Stimulated activated CD4-positive, alpha-beta T cell treated with anti-CD3 and anti-CD28 coated beads, Interleukin-12 subunit alpha, Interleukin-12 subunit beta, amount 100 ng/mL, for 4 hours (primary cell): ENCODE measurements around the gene TSPYL1.
"Not testable (repeated sequence)": the region's sequence is repeated elsewhere in the genome, so short reads cannot be mapped to it uniquely, and the experiment has no call there.

ENCODE experiments used
- DNase-seq: peaks from one replicate; pipeline ENCODE4 v3.0.0-alpha.2; 2020

TSPYL1 gene

DNA sequence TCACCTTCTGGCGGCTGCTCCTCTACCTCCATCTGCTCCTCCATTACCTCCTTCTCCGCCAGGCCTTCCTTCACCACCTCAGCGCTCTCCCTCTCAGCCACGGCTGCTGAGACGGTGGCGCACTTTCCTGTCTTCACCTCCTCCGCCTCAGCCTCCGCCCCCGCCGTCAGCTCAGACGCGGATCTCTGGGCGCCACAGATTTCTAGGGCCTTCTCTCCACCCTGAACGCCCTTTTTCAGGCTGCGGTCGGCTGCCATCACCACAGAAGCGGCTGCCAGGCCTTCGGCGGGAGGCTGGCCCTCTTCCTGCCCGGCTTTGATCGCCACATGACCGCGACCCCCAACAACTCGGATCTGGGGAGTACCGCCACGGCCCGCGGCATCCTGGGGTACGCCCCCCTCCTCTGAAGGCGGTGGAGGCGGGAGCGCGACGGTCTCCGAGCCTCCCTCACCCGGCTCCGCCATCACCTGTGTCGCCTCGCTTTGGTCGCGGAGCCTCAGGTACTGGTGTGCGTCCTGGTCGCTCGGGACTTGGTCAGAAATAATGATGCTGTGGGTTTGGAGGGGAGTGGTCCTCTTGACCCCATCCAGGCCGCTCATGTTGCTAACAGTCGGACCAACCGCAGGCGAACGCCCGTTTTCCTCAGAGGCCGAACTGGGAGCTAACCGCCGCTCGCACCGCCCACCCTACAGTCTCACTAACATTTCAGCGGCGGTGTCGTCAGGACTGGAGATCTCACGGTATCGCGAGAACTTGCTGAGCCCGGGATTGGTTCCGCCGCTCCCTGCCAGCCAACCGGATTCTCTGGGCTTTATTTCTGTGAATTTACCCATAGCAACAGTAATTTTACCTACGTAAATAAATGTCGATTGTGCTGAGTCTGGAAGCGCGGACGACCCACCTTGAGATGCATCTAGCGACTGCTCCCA, at the start of gene TSPYL1:
Gene TSPYL1 (minus strand): TSS at position 699 of the 929 bp plus-strand sequence. CDS start 100 bp downstream, at position 599.
- DNase-seq = peak; percentile 87

DNA sequence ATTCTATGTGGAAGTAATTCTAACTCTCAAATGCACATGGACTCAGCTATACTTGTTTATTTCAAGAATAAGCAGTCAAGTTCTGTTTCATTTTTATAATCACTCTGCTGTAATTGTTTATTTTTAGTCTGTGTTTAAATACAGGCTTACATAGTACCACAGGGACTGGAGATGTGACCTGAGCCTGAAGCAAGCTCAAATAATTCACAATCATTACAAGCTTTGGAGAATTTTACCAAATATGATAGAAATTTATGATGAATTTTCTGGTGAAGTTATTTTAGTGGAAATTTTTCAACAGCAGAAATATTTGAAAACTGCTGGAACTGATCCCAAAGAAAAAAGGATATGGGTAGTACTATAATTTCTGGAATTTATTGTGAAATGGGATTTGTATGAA, 49.4 kb upstream of the TSPYL1 start:
- DNase-seq = no peak

DNA sequence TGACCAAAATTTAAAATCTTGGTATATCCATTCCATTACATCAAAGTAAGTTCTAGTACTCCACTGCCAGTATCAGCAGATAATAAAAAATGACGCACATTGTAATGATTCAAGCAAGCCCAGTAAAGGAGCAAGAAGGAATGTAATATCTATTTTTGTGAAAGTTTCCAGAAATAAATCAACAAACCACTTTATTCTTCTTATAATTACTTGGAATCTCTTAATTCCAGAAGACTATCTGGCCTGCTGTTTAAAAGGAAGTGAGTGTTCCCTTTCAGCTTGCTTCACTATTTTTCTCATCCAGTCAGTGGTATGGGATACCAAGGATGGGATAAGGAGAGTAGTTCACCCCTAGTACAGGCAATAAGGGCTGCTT, 48.8 kb upstream of the TSPYL1 start:
- DNase-seq = no peak

DNA sequence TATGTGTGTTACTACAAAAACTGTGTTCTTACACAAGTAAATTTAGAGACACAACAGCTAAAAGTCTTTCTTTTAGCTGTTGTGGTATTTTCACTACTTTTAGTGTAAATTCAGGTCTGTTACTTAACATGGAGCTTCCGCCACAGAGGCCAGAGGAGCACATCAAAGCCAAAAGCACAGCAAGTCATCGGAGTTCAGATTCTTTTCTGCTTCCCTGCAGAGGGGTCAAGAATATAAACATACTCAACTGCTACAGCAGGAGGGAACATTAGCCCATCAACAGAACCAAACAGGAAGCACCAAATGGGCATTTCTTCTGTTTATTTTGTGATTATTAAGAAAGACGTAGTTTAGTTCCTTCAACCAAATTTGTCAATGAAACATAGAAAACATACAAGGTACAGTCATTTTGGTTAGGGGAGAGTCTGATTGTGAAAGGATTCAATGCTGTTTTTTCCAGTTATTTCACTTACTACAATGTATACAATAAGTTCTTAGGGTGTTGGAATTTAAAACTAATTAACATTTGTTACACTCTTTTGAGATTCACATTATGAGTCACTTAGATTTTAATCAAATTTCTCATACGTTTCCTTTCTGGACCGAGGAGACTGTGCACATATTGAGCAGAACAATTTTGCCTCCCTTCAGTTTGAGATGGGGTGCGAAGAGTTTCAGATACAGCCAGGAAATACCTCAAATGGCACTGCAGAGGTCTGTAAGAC, 48.2 kb upstream of the TSPYL1 start:
- DNase-seq = no peak

DNA sequence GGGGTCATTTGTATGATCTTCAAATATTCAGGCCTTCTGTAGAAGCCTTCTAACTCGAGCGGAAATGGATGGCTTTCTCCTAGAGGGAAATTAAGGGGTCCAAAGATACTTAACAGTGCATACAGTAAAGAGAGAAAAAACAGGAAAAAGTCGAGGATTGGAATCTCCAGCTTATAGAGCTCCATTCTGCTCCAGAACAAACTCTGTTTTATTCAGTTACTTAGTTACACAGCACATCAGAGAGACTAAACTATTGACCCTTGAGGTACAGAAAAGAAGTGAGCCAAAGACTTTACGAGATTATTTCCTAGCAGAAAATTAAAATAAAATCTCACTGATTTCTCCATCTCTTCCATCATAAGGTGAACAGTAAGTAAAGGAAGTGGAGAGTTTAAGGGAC, 47.3 kb upstream of the TSPYL1 start:
- DNase-seq = no peak

DNA sequence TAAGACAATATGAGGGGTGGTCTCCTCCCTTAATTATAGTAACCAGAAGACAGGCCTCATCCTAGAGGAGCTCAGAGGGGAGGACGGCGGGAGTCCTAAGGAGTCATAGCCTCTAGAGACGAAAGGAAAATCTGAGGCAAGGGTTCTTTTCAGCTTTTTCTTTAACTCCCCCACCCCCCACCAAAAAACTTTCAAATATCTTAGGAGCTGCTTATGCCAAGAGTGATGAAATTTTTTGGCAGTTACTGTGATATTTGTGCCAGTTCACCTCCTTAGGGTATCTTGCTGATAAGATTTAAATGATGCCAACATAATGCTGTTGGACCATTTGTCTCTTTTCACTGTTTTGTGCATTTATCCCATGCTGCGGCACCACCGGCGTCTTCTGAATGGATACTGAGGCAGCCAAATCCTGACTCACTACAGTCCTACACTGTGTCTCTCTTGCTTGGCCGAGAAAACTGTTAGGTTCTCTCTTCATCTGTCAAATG, 46.5 kb upstream of the TSPYL1 start:
- DNase-seq = no peak

DNA sequence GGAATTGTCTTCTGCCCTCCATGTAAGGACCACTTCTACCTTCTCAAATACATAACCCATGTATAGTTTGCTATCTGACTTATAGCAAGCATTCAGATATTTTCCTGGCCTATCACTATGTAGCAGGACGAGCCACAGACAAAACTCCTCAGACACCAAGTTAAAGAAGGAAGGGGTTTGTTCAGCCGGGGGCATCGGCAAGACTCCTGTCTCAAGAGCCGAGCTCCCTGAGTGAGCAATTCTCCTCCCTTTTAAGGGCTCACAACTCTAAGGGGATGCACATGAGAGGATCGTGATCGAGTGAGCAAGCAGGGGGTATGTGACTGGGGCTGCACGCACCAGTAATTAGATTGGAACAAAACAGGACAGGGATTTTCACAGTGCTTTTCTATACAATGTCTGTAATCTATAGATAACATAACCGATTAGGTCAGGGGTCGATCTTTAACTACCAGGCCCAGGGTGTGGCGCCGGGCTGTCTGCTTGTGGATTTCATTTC, 46.0 kb upstream of the TSPYL1 start:
- not testable (repeated sequence) for DNase-seq

DNA sequence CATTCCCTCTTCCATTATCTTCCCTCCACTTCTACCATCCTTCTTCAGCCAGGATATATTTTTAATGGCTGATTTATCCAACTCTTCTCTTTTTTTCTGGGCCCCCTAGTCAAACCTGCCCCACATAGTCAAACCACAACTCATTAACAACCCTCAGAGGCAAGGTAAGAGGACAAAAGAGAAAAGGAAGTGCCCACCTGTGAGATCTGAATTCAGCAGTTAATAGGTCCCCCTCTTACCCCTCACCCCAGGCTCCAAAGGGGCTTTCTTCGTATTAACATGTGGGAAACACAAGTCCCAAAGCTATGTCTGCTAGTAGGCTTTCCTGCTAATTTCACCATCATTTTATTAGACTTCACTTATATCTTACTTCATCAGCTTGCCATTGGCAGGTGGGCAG, 44.1 kb upstream of the TSPYL1 start:
- no peak for DNase-seq

DNA sequence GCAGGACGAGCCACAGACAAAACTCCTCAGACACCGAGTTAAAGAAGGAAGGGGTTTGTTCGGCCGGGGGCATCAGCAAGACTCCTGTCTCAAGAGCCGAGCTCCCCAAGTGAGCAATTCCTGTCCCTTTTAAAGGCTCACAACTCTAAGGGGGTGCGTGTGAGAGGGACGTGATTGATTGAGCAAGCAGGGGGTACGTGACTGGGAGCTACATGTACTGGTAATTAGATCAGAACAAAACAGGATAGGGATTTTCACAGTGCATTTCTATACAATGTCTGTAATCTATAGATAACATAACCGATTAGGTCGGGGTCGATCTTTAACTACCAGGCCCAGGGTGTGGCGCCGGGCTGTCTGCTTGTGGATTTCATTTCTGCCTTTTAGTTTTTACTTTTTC, 42.2 kb upstream of the TSPYL1 start:
- DNase-seq = not testable (repeated sequence)

DNA sequence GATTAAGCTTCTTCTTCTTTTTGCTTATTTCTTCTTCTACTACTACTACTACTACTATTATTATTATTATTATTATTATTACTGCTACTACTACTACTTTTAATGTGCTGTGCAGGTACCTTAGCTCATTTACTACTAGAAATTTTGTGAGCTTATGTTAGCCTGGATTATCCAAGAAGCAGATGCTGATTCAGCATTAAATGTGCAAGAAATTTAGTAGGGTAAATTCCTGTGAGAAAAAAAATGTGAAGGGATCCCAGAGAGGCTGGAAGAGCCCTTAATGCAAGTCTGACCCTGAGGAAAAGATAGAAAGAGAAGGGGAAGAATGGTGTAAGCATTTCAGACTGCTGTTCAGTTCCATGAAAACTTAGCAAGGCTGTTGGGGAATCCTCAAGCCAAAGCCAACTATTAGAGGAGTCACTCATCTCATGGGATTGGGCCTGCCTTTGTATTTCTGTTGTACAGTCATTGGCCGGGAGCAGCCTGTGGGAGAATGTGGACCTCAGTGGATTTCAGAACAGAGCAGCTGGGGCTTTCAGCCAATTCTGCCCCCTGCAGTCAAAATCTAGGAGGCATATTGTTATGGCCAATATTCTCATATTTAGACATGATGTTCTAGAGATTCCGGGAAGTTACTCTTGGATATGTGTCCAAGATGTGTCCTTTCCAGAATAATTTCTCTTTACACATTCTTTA, 37.2 kb upstream of the TSPYL1 start:
- no peak for DNase-seq

DNA sequence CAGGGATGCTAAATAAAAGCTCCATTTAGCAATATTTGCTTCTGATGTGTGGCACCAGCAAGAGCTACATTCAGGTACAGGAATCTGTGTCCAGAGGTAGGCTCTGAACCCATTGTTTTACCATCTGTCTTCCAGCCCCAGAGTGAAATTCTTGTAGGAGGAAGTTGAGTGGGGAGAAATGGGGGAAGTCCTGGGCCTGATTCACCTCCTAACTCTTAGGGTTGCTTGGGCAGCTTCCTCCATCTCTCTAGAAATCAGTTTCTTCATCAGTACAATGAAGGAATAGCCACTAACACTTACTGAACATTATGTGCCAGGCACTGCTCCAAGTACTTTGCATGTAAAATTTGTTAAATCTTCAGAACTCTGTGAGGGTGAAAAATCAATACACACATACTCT, 35.1 kb upstream of the TSPYL1 start:
- no peak for DNase-seq

DNA sequence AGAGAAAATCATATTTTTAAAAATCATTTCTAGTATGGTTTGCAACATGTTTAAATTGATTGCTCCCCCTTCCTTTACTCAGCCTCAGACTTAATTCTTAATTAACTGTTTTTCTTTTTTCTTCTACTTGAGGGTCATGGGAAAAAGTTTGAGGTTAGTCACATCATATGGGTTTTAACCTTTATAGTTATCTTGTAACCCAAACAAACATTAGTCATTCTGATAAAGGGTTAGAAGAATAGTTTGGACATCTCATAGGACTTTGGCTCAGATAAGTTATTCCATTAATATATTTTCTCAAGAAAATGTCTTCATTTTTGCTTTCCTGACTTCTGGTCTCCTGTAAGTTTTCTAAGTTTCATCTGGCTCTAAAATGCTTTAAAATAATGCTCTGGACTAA, 34.5 kb upstream of the TSPYL1 start:
- no peak for DNase-seq

DNA sequence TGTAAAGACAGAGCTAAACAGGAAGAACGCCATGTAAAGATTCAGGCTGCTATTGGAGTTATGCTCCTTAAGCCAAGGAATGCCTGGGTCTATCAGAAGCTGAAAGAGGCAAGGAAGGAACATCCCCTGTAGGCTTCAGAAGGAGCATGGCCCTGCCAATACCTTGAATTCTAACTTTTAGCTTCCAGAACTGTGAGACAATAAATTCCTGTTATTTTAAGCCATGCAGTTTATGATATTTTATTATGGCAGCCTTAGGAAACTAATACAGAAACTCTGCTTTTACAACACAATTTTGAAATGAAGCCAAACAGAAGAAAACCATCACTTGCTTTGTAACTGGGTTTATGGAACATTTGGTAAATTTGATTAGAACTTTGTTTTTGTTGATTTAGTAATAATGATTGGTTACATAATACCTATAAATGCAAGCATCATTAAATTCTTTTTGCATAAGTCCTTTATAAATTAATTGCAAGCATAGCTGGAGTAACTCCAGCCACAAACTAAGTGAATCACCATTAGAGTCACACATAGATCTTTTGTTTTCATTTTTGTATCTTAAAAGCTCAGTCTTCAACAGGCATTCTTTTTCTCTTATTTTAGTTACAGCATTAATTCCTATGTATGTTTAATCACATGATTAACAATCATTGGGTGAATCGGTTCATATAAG, 33.5 kb upstream of the TSPYL1 start:
- DNase-seq = no peak

DNA sequence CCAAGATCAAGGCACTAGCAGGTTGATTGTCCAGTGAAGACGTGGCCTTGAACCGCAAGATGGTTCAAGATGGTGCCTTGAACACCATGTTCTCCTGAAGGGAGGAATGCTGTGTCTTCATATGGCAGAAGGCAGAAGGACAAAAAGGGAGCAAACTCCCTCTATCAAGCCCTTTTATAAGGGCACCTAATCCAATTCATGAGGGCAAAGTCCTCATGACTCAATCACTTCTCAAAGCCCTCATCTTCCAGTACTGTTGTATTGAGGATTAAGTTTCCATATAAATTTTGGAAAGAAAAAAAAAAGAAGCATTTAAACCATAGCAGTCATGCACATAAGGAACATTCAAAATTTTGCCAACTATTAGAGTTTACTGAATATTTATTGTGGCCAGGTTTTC, 29.9 kb upstream of the TSPYL1 start:
- DNase-seq = no peak

DNA sequence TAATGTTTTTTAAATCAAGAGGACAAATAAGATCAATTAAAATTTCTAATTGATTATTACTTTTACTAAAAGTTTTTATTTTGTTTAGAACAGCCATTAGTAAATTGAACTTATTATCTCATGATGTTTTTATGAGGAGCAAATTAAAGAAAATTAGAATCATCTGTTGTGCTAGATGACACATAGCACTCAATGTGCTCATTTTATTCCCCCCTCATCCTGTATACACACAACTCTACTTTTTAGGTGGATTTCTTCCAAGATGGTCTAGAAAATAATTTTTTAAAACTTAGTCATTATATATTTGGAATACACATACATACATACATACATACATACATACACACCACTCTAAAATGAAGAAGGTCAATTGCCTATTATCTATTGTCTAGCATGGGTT, 29.3 kb upstream of the TSPYL1 start:
- DNase-seq = no peak

DNA sequence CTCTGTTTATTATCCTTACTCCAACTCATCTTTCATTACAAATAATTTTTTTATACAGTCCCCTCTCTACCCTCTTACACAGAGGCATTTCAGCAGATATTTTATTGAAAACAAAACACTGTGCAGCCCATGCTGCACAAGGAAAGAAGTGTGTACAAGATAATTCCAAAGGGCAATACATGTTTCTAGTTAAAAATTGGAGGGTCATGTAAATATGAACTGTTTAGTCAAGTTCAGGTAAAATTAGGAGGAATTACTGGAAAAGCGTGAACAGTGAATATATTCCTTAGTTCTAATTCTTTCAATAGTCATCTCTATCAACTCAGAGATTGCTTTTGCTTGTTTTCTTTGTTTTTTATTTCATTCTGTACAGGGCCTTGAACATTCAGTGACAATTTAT, 27.9 kb upstream of the TSPYL1 start:
- DNase-seq = no peak

DNA sequence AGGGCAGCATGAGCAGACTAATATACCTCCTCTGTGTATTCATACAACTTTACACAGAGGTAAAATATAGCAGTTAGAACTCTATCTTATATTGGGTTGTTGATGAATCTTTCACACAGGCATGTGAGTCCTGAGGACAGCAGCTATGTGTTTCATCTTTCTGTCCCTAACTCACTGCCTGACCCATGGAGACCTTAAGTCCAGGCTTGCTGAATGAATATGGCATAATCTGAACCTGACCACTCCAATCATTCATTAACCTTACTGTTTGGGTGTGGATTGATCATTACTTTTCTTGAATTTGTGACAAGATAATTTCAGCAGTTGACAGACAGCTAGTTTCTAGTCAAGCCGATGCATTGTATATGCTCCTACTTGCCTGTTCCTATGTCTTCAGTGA, 27.3 kb upstream of the TSPYL1 start:
- DNase-seq = no peak

DNA sequence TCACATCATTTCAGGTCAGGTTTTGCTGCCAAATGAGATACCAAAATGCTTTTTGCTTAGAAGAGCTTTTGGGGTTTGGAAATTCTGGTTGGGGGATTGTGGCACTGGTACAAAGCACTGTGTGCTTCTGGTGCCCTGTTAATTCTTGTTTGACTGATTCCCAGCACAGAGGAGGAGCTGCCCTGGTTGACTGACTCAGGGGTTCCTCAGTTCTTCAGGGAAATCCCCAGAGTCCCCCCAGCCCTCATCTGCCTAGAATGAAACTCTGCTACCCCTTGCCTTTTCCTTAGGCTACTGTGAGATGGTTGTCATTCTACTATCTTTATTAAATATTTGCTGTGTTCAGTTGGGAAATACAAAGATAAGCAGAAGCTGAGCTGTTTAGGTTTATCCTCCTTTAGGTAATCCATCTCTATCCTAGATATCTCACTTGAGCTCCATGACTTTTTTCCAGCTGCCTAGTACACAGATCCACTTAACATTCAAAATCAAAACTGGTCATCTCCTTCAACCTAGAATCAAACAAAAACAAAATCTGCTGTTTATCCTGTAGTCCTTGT, 24.9 kb upstream of the TSPYL1 start:
- no peak for DNase-seq

DNA sequence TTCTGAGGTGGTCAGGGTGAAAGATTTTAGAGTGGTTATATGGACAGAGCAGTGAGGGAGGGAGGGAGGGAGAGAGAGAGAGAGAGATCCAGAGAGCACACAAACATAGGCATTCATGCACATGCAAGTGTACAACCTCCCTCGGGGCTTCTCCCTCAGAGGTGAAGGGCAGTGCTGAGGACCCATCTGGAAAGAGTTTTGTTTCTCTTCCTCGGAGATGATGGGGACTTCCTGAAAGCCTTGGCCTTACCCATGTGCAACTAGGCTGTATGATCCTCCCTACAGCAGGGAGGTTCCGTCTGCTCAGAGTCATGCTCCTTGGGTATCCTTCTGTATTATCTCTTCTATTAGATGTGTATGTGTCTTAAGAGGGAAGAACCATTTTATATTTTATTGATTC, 21.4 kb upstream of the TSPYL1 start:
- DNase-seq = no peak

DNA sequence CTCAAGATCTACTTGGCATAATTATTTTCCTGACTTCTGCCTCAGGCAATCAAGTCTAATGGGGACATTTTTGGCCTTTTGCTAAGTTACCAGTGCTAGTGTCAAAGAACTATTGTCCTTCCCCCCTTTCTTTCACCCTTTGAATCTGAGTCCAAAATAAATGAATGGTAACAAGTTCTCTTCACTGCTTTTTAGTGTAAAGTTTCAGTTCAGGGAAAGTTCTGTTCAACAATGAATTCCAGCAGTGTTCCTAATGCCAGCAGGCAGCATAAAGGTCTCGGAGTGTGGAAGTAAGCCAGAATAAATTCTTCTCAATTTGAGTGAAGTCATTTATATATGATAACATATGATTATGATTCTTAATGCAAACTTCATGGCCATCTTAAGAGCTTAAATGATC, 20.8 kb upstream of the TSPYL1 start:
- no peak for DNase-seq

DNA sequence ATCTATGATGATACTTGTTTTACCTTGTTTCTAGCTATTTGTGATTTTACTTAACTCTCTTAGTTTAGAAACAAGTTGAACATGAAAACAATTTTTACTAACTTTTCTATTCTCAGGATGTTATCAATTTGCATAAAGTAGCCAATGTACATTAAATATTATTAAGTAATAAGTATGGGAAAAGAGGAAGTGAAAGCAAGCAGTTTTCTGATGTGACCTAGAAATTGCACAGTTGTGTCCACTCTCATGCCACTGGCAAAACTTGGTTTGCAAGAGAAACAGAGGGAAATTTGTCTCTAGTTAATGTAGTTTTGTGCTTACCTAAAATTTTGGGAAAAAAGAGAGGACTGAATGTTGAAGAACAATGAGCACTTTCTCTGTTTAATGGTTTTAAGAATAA, 19.2 kb upstream of the TSPYL1 start:
- DNase-seq = no peak

DNA sequence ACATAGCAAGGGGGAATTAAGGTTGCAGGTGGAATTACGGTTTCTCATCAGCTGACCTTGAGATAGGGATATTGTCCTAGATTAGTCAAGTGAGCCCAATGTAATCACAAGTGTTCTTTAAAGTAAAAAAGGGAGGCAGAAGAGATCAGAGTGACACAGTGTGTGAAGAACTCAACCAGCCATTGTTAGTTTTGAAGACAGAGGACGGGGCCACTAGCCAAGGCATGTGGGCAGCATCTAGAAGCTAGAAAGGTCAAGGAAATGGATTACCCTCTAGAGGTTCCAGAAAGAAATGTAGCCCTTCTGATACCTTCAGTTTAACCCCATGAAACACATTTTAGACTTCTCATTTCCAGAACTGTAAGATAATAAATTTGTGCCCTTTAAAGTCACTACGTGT, 18.5 kb upstream of the TSPYL1 start:
- DNase-seq = no peak
